OCI-LY7 (cell line): ENCODE results near the gene TMEM247. TPM values are rescaled to one million over a fixed set of nuclear protein-coding genes. Genes with fewer than 3 reads are reported as not detected.

Source experiments
- BruUV-seq: library from RNA; stranded (reverse); fragments of 400-500 nt; replicated peaks from 2 replicates; lab custom pipeline; 2021; lab: Mats Ljungman, UMichigan
- CTCF ChIA-PET: fragments of 300-600 bp; sonication (Branson Sonifier 250); formaldehyde crosslinking; loops from one replicate; lab custom pipeline; 2022; ENCODE audit warnings: antibody characterized with exemption; ENCODE audit not compliant: unreplicated experiment; lab: Charles Lee
- POLR2A ChIA-PET: fragments of 300-600 bp; sonication (Branson Sonifier 250); formaldehyde crosslinking; loops from one replicate; lab custom pipeline; 2022; ENCODE audit warnings: antibody characterized with exemption; lab: Charles Lee
- DNase-seq: peaks from one replicate; pipeline ENCODE4 v3.0.0-alpha.2; 2015; ENCODE audit warnings: low spot score
- H2AFZ ChIP-seq: fragments of 200-600 bp; sonication (generic), shearing (Covaris generic); 2 replicates; pipeline ENCODE4 v1.6.1; 2014; ENCODE audit warnings: mild to moderate bottlenecking, antibody characterized with exemption, low read length, moderate library complexity
- H3K27ac ChIP-seq: fragments of 200-600 bp; sonication (generic); 2 replicates; pipeline ENCODE4 v1.5.1; 2014; ENCODE audit warnings: mixed run types, low read depth, mild to moderate bottlenecking, moderate library complexity, low read length, inconsistent platforms; ENCODE audit not compliant: poor library complexity, severe bottlenecking
- H3K36me3 ChIP-seq: fragments of 200-600 bp; sonication (generic); 2 replicates; pipeline ENCODE4 v1.6.1; 2014; ENCODE audit warnings: mild to moderate bottlenecking, antibody characterized with exemption, low read length, moderate library complexity, mixed read lengths; ENCODE audit not compliant: insufficient read depth
- H3K4me1 ChIP-seq: fragments of 200-600 bp; sonication (generic); 2 replicates; pipeline ENCODE4 v1.5.1; 2014; ENCODE audit warnings: mild to moderate bottlenecking, low read length; ENCODE audit not compliant: insufficient read depth, poor library complexity, severe bottlenecking
- H3K4me2 ChIP-seq: fragments of 200-600 bp; sonication (generic); 2 replicates; pipeline ENCODE4 v1.6.1; 2014; ENCODE audit warnings: mild to moderate bottlenecking, low read length
- H3K4me3 ChIP-seq: fragments of 200-600 bp; sonication (generic); 2 replicates; pipeline ENCODE4 v1.5.1; 2014; ENCODE audit warnings: mild to moderate bottlenecking, low read depth, low read length; ENCODE audit not compliant: poor library complexity, severe bottlenecking
- H3K79me2 ChIP-seq: fragments of 200-600 bp; sonication (generic); 2 replicates; pipeline ENCODE4 v1.6.1; 2016; ENCODE audit warnings: low read depth, mild to moderate bottlenecking, low read length, moderate library complexity, mixed read lengths; ENCODE audit not compliant: insufficient read depth
- H3K9me2 ChIP-seq: fragments of 200-600 bp; sonication (generic); 2 replicates; pipeline ENCODE4 v1.6.1; 2016; ENCODE audit warnings: mild to moderate bottlenecking, low read length, mixed read lengths; ENCODE audit not compliant: insufficient read depth
- H3K9me3 ChIP-seq: fragments of 200-600 bp; sonication (generic); 2 replicates; pipeline ENCODE4 v1.6.1; 2014; ENCODE audit warnings: mild to moderate bottlenecking, mixed run types, low read length, mixed read lengths
- H4K20me1 ChIP-seq: fragments of 200-600 bp; sonication (generic); 2 replicates; pipeline ENCODE4 v1.6.1; 2014; ENCODE audit warnings: mild to moderate bottlenecking, antibody characterized with exemption, low read length, moderate library complexity, mixed read lengths; ENCODE audit not compliant: insufficient read depth
- CTCF ChIP-seq: fragments of 200-600 bp; sonication (generic); conservative IDR thresholded peaks from 2 replicates; pipeline ENCODE4 v1.5.1; 2014; ENCODE audit warnings: mild to moderate bottlenecking, antibody characterized with exemption, low read length, moderate library complexity, mixed read lengths
- EZH2phosphoT487 ChIP-seq: fragments of 200-600 bp; sonication (generic); IDR thresholded peaks from 2 replicates; pipeline ENCODE4 v1.6.1; 2018; ENCODE audit warnings: low read depth, borderline replicate concordance, mild to moderate bottlenecking, mixed run types, antibody characterized with exemption, low read length, moderate library complexity, mixed read lengths
- intact Hi-C: fragments of 100-400 bp; cut with micrococcal nuclease; formaldehyde crosslinking; loops from one replicate; pipeline ENCODE4 v1.10.0; 2022; ENCODE audit not compliant: unreplicated experiment
- total RNA-seq, 2 experiments: library from RNA; depleted of rRNA in 1 of 2; stranded (reverse); fragments of >200 nt in 1 of 2; shearing (Covaris generic) in 1 of 2; gene quantifications; 2 replicates each; pipeline ENCODE4 v1.2.3, GENCODE V29; 2014 to 2022

TMEM247 gene
- total RNA-seq, 2 experiments from 2014 or later = not detected

GRCh38 chr2:46498681-46499080, 19.3 kb downstream of the TMEM247 start:
- POLR2A ChIA-PET = no interaction called here
- no peaks in the 10 kb centered on the region for H3K36me3 ChIP-seq
- H3K9me3 ChIP-seq = no peaks in the 10 kb centered on the region

GRCh38 chr2:46499392-46499785, 20.0 kb downstream of the TMEM247 start:
- Histone ChIP-seq H3K9me3 (no peaks in the 10 kb centered on the region), H3K36me3 (no peaks in the 10 kb centered on the region), H3K79me2 (no peaks in the 10 kb centered on the region), H3K27ac (no peak overlapping the region), H3K4me1 (peaks cover 12% of the 10 kb centered on the region), H3K9me2 (no peaks in the 10 kb centered on the region), H4K20me1 (no peaks in the 10 kb centered on the region), H2AFZ (peak overlapping the region; percentile 88; the same call in 1 of the 2 replicates), H3K4me3 (peak overlapping the region; percentile 71), H3K4me2 (peak overlapping the region; percentile 92)
- POLR2A ChIA-PET = no interaction called here
- TF ChIP-seq CTCF (no peak), EZH2phosphoT487 (no peak)
- no peak for DNase-seq
- intact Hi-C loops = no loop called here
- CTCF ChIA-PET = no interaction called here
- BruUV-seq = no TSS peak

More at GRCh38 chr2:46498681-46499080, 19.3 kb downstream of the TMEM247 start:
- Histone ChIP-seq H4K20me1 (no peaks in the 10 kb centered on the region), H3K27ac (no peak overlapping the region), H3K79me2 (no peaks in the 10 kb centered on the region), H2AFZ (no peak overlapping the region), H3K4me3 (no peak overlapping the region), H3K9me2 (no peaks in the 10 kb centered on the region), H3K4me1 (peaks cover 12% of the 10 kb centered on the region), H3K4me2 (0 out of 2 replicates have a peak overlapping the region, but pooled peaks have one; percentile 92)
- intact Hi-C loops = no loop called here
- CTCF ChIA-PET = no interaction called here
- no TSS peak for BruUV-seq
- DNase-seq = no peak
- TF ChIP-seq EZH2phosphoT487 (no peak), CTCF (no peak)

GRCh38 chr2:46500801-46501200, 21.4 kb downstream of the TMEM247 start:
- no peak overlapping the region for H3K27ac ChIP-seq
- peak overlapping the region; percentile 92 for H3K4me2 ChIP-seq
- POLR2A ChIA-PET = no interaction called here
- no peaks in the 10 kb centered on the region for H3K36me3 ChIP-seq
- H3K79me2 ChIP-seq = no peaks in the 10 kb centered on the region
- H3K9me2 ChIP-seq = no peaks in the 10 kb centered on the region
- H3K4me1 ChIP-seq = peaks cover 12% of the 10 kb centered on the region
- TF ChIP-seq CTCF (no peak), EZH2phosphoT487 (no peak)
- DNase-seq = no peak
- no peaks in the 10 kb centered on the region for H4K20me1 ChIP-seq
- H3K4me3 ChIP-seq = peak overlapping the region; percentile 71
- H3K9me3 ChIP-seq = no peaks in the 10 kb centered on the region
- peak overlapping the region; percentile 88 for H2AFZ ChIP-seq
- CTCF ChIA-PET = no interaction called here
- intact Hi-C loops = no loop called here
- BruUV-seq = no TSS peak
